Neural progenitor cell (in vitro differentiated cells): ENCODE measurements around the gene MYOG.

ENCODE experiments used
- EZH2 ChIP-seq: fragments of 200-600 bp; sonication (generic); IDR thresholded peaks from 2 replicates; pipeline ENCODE4 v1.6.1; 2017; ENCODE audit warnings: antibody characterized with exemption, mild to moderate bottlenecking, moderate library complexity
- EZH2phosphoT487 ChIP-seq: fragments of 200-600 bp; sonication (generic); IDR thresholded peaks from 2 replicates; pipeline ENCODE4 v1.6.1; 2017; ENCODE audit warnings: antibody characterized with exemption
- TF ChIP-seq, protein P1 (sequence below): fragments of 200-600 bp; sonication (generic); IDR thresholded peaks from 2 replicates; pipeline ENCODE4 v1.5.1; 2017; ENCODE audit warnings: antibody characterized with exemption, mild to moderate bottlenecking

DNA sequence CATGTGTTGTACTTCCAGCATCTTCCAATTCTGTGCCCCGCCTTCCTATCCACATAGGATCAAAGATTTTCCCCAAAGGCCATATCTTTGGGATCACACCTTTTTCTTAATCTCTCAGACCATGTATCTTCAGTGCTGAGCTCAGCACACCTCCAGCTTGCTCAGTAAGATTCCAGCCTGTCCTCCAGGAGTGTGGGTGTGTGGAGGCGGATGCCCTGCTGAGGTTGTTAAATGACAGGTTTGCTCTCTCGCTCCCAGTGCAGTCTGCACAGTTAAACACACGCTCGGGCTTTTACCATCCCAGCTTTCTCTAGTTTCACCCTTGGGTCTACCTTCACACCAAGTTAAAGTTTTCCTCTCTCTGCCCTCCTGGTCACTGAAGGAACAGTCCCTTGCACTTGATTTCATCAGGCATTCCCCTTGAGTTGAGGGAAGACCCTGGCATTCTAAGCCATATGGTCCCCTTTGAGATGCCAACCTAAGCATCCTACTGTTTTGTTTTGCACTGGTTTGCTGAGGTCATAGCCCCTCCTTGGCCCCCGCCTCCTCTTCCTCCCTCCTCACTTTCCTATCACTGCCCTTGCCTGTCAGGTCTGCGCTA lies 13.7 kb downstream of the MYOG start:
- TF ChIP-seq, protein P1, sequence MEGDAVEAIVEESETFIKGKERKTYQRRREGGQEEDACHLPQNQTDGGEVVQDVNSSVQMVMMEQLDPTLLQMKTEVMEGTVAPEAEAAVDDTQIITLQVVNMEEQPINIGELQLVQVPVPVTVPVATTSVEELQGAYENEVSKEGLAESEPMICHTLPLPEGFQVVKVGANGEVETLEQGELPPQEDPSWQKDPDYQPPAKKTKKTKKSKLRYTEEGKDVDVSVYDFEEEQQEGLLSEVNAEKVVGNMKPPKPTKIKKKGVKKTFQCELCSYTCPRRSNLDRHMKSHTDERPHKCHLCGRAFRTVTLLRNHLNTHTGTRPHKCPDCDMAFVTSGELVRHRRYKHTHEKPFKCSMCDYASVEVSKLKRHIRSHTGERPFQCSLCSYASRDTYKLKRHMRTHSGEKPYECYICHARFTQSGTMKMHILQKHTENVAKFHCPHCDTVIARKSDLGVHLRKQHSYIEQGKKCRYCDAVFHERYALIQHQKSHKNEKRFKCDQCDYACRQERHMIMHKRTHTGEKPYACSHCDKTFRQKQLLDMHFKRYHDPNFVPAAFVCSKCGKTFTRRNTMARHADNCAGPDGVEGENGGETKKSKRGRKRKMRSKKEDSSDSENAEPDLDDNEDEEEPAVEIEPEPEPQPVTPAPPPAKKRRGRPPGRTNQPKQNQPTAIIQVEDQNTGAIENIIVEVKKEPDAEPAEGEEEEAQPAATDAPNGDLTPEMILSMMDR = no peak
- TF ChIP-seq EZH2 = no peak
- no peak for TF ChIP-seq EZH2phosphoT487
